ENCODE results near the gene CCL22. TPM values are rescaled to one million over a fixed set of nuclear protein-coding genes. Genes with fewer than 3 reads are reported as not detected.

The CCL22 gene
- total and polyA plus RNA-seq, 7 donors: 2.9 TPM; not detected in 6

DNA sequence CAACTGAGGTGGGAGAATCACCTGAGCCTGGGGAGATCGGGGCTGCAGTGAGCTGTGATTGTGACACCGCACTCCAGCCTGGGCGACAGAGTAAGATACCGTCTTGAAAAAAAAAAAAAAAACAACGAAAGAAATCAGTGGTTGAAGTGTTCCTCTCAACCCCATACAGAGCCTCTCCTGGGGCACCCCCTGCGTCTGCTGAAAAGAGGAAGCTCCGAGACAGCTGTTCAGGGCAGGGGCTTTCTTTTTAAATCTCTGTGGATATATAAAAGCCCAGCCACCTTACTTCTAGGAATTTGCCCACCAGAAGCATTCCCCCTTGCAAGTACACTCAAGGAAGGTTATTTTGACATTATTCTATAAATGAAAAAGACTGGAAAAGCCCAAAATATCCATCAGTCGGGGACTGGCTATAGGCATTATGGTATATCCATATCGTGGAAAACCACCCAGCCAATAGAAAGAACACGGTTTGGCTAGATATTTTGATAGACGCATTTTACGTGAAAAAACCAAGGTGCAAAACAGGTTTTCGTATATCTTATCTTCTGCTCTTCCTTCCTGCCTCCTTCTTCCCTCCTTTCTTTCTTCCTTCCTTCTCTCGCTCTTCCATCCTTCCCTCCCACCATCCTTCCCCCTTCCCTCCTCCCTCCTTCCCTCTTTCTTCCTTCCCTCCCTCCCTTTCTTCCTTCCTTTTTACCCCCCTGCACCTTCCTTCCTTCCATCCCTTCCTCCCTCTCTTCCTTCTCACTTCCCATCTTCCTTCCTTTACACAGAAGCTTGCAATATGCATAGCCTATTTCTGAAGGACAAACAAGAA, 9.2 kb upstream of the CCL22 start:
- Histone ChIP-seq H3K27ac (no peak overlapping the region), H3K4me1 (no peaks in the 10 kb centered on the region), H3K4me3 (no peak overlapping the region), H3K27me3 (no peaks in the 10 kb centered on the region), H3K9me3 (no peaks in the 10 kb centered on the region), H3K36me3 (no peaks in the 10 kb centered on the region)
- intact Hi-C loops (cut with DNase I): no loop called here
- no peak for DNase-seq
- no peak for TF ChIP-seq EP300 (IDR thresholded peaks at IDR 0.05)
- TF ChIP-seq, protein P1, sequence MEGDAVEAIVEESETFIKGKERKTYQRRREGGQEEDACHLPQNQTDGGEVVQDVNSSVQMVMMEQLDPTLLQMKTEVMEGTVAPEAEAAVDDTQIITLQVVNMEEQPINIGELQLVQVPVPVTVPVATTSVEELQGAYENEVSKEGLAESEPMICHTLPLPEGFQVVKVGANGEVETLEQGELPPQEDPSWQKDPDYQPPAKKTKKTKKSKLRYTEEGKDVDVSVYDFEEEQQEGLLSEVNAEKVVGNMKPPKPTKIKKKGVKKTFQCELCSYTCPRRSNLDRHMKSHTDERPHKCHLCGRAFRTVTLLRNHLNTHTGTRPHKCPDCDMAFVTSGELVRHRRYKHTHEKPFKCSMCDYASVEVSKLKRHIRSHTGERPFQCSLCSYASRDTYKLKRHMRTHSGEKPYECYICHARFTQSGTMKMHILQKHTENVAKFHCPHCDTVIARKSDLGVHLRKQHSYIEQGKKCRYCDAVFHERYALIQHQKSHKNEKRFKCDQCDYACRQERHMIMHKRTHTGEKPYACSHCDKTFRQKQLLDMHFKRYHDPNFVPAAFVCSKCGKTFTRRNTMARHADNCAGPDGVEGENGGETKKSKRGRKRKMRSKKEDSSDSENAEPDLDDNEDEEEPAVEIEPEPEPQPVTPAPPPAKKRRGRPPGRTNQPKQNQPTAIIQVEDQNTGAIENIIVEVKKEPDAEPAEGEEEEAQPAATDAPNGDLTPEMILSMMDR (IDR thresholded peaks at IDR 0.05): no peak
- TF ChIP-seq POLR2AphosphoS5 (IDR thresholded peaks at IDR 0.05): no peak
- TF ChIP-seq POLR2A (IDR thresholded peaks at IDR 0.05): no peak
- 37 to 45% methylated on average over 14 of the region's 14 CpGs for WGBS, 2 donors

DNA sequence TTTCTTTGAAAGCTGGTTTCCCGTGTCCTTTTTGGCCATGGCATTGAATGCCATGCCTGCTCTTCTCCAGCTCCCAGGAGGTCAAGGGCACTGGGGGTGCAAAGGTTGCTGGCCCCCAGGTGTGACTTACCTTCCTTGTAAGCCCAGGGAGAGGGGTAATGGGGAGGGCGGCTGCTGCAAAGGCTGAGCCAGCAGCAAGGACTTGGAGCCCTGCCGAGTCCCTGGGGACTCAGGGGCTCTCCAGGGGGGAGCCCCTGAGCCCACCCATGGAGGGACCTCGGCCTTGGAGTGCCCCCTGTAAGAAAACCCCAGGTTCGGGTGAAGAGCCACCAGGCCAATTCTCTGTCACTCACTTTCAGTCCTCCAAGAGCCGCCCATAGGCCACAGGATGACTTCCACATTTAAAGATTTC, 5.9 kb upstream of the CCL22 start:
- no peak overlapping the region for H3K27ac ChIP-seq
- no peak for TF ChIP-seq EP300 (IDR thresholded peaks at IDR 0.05)
- no peak for TF ChIP-seq POLR2AphosphoS5 (IDR thresholded peaks at IDR 0.05)
- TF ChIP-seq, protein P1 (IDR thresholded peaks at IDR 0.05): no peak
- no peak for TF ChIP-seq POLR2A (IDR thresholded peaks at IDR 0.05)
- H3K27me3 ChIP-seq: no peaks in the 10 kb centered on the region
- no peaks in the 10 kb centered on the region for H3K36me3 ChIP-seq
- H3K4me1 ChIP-seq: no peaks in the 10 kb centered on the region
- no peaks in the 10 kb centered on the region for H3K9me3 ChIP-seq
- H3K4me3 ChIP-seq: no peak overlapping the region
- whole genome bisulfite sequencing, 2 donors: 74 to 75% methylated on average over 6 of the region's 6 CpGs
- intact Hi-C loops (cut with DNase I): no loop called here
- no peak for DNase-seq

- WGBS, 2 donors: 90 to 94% methylated on average over 7 of the region's 7 CpGs
These were observed 4.3 kb upstream of the CCL22 start for GRCh38 chr16:57354311-57354710.

DNA sequence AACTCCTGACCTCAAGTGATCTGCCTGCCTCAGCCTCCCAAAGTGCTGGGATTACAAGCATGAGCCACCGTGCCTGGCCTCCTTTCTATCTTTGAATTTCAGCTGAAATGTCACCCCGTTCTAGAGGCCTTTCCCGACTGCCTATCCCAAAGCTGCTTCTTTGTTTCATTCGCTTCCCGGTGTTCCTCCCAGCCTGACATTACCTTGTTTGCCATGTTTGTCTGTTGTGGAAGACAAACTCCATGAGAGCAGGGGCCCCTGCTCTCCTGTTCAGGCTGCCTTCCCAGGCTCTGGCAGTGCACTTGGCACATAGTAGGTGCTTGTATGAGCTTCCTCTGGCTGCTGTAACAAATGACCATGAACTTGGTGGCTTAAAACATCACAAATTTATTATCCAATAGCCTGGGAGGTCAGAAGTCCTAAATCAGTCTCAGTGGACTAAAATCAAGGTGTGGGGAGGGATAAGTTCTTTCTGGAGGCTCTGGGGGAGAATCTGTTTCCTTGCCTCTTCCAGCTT, 2.6 kb upstream of the CCL22 start:
- Histone ChIP-seq H3K27me3 (no peaks in the 10 kb centered on the region), H3K4me1 (no peaks in the 10 kb centered on the region), H3K36me3 (no peaks in the 10 kb centered on the region), H3K27ac (no peak overlapping the region), H3K4me3 (no peak overlapping the region), H3K9me3 (no peaks in the 10 kb centered on the region)
- DNase-seq: no peak
- intact Hi-C loops (cut with DNase I): no loop called here
- no peak for TF ChIP-seq EP300 (IDR thresholded peaks at IDR 0.05)
- no peak for TF ChIP-seq POLR2AphosphoS5 (IDR thresholded peaks at IDR 0.05)
- TF ChIP-seq, protein P1 (IDR thresholded peaks at IDR 0.05): no peak
- no peak for TF ChIP-seq POLR2A (IDR thresholded peaks at IDR 0.05)
- WGBS, 2 donors: 89 to 93% methylated on average over 5 of the region's 5 CpGs

More at GRCh38 chr16:57354311-57354710, 4.3 kb upstream of the CCL22 start:
- TF ChIP-seq POLR2AphosphoS5 (IDR thresholded peaks at IDR 0.05): no peak
- no peak for TF ChIP-seq POLR2A (IDR thresholded peaks at IDR 0.05)
- no peak for TF ChIP-seq EP300 (IDR thresholded peaks at IDR 0.05)
- TF ChIP-seq, protein P1 (IDR thresholded peaks at IDR 0.05): no peak
- intact Hi-C loops (cut with DNase I): no loop called here
- DNase-seq: no peak
- Histone ChIP-seq H3K4me1 (no peaks in the 10 kb centered on the region), H3K9me3 (no peaks in the 10 kb centered on the region), H3K36me3 (no peaks in the 10 kb centered on the region), H3K4me3 (no peak overlapping the region), H3K27ac (no peak overlapping the region), H3K27me3 (no peaks in the 10 kb centered on the region)
